ENCODE data around the gene FAM118A.
"Not testable (repeated sequence)": the region's sequence is repeated elsewhere in the genome, so short reads cannot be mapped to it uniquely, and the experiment has no call there.

Gene FAM118A

DNA sequence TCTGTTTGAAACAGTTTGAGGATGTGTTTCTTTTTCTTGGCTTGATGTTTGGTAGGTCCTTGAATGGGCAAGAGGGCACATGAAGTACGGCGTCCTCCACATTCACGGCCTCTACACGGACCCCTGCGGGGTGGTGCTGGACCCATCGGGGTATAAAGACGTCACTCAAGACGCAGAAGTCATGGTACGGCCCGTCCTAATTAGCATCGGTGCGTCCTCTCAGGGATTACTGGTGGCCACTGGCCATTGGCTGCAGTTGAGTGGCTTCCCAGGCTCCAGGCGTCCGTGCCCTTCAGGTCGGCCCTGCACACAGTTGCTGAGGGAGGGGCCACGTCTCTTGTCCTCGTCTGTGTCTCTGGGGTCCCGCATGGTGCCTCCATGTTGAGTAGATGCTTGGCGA, 20.8 kb downstream of the FAM118A start:
- DNase-seq (ENCODE audit: low spot score) = no peak

GRCh38 chr22:45331486-45331885, 21.8 kb downstream of the FAM118A start:
- DNase-seq (ENCODE audit: low spot score) = no peak

DNA sequence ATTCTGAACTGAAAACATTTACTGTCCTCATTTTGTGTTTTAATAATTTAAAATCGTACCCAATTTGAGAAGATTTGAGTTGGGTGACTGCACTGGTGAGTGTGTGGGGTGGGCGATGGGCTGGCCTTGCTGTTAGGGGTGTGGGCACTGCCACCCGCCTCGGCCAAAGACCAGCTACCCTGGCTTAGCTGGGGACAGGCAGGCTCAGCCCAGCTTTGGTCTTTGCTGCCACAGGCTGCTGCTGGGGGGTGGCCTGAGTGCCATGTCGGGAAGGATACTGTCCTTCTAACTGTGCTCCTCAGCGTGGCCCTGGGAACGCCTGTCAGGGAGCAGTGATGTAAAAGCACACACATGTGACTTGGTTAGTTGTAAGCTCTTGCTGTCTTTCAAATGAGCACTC, 22.3 kb downstream of the FAM118A start:
- no peak for DNase-seq (ENCODE audit: low spot score)

DNA sequence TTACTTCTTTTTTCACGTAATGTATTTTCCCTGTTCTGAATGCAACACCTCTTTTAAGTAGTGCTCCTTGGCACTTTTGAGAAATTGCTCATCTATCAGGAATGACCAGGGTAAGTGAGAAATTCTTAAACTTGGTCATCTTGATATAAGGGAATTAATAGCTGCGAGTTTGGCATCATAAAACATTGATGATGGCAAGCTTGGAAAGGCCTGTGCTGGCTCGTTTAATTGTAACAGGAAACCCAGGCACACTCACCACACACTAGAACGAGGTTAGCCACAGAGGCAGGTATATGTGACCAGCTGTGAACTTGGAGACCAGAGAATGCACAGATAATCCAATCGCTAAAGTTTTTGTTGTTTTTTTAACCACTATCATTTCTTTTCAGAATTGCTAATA, 24.3 kb downstream of the FAM118A start:
- no peak for DNase-seq (ENCODE audit: low spot score)

GRCh38 chr22:45334528-45334927, 24.8 kb downstream of the FAM118A start:
- no peak for DNase-seq (ENCODE audit: low spot score)

DNA sequence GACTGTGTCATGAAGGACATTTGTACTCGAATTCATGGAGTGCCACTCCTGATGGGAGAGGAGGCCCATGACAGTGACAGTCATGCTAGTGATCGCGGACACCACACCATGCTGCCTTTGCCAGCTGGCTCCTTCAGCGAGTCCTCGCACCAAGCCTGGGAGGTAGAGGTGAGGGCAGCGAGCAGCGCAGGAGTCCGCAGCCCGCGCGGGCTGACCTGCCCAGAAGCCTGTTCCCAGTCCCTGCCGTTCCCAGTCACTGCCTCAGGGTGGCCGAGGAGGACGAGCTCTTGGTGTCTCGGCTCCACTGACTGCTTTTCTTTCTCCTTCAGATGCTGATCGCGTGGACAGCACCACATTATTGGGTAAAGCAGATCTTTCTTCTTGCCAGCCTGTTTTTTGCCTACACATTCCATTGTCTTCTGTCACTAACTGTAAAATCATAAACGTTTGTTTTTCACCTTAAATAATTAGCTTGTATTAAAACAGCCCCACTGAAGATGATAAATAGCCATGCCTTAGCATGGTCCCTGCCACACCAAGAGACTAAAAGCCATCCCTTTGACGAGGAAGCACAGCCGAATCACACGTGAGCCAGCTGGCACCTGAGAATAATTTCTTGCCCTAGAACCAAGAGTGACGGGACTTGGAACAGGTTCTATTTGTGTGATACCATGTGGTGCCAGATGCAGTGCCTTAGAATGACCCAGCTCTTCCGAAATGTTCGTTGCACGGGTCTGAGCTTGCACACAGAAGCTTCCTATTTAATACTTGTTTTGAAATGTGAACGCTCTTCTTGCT, 25.5 kb downstream of the FAM118A start:
- DNase-seq (ENCODE audit: low spot score) = no peak

GRCh38 chr22:45335854-45336522, 26.3 kb downstream of the FAM118A start:
- DNase-seq (ENCODE audit: low spot score) = no peak

GRCh38 chr22:45336971-45337431, 27.3 kb downstream of the FAM118A start:
- no peak for DNase-seq (ENCODE audit: low spot score)

DNA sequence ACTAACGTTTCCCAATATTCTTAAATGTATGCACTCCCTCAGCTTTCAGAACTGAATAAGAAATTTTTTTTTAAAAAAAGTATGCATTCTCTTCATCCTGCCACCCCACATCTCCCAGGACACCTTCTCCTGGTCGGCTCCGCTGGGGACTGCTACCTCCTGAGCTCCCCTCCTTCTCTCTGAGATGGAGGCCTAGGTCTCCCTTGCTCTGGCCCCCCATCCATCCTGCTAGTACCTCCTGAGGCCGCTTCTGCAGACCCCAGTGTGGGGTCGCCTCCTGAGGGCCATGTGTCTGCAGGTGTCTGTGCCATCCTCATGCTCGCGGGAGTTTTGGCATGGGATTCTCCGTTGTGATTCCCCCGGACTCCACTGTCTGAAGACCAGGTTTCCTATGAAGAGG, 27.8 kb downstream of the FAM118A start:
- no peak for DNase-seq (ENCODE audit: low spot score)

DNA sequence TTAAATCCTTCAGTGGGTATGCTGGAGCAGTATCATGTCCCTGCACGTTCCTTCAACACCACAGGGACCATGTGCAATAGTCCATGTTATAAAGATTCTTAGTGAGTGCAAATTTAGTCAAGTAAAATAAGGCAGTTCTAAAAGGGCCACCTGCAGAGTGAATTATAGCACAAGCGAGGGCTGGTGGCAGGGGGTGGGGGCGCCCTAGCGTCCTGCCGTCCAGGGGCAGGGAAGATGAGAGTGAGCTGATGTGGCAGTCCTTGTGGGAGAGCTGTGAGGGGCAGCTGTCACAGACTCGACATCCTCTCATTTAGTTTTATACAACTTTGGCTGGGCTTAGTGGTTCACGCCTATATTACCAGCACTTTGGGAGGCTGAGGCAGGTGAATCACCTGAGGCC, 29.1 kb downstream of the FAM118A start:
- DNase-seq (ENCODE audit: low spot score) = no peak

DNA sequence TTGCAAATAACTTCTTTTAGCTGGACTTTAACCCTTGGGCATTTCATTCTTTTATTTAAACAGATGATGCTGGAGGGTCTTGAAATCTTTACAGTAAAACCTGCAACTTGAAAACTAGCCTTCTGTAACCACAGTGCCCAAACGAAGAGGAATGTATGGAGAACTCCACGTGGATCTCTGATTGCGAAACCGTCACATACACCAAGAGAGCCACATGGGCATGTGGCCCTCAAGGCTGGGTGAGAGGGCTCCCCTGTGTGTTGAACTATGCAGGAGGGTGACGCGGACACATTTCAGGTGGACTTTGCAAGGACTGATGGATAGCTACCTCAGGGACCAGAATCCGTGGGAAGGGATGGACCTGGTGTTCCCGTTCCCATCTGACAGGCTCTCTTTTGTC, 30.6 kb downstream of the FAM118A start:
- DNase-seq (ENCODE audit: low spot score) = no peak

DNA sequence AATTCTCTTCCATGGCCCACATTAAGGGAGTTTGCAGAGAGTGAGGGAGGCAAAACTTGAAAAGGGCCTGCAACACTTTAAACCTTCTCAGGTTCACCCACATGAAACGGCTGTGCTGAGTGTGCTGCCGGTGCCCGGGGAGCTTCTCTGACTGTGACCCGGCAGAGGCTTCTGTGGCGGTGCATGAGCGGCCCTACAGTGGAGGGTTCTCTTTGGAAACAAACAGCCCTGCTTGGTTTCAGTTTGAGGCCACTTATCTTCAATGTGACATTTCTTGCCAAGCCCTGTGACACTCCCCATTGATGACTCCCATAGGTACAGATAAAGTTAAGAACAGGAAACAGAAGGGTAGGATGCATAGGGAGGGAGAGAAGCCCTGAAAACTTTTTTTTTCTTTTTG, 31.8 kb downstream of the FAM118A start:
- DNase-seq (ENCODE audit: low spot score) = no peak

GRCh38 chr22:45343143-45343542, 33.4 kb downstream of the FAM118A start:
- DNase-seq (ENCODE audit: low spot score) = no peak

- DNase-seq (ENCODE audit: low spot score) = no peak
These were observed 34.6 kb downstream of the FAM118A start for GRCh38 chr22:45344334-45344733.

DNA sequence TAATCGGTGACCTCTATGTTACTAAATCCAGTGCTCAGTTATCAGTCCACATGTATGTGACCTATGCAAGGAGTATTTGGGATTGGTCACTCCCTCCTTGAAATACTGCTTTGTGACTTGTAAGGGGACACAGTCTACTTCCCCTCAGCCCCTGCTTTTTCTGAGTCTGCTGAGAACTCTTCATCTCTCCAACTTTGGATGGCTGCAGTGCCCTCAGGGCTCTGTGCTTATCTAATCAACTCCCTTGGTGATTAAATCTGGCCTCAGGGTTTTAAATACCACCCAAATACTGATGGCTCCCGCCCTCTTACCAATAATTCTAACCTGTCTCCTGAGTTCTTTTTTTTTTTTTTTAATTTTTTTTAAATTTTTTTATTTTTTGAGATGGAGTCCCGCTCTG, 40.2 kb downstream of the FAM118A start:
- DNase-seq (ENCODE audit: low spot score) = no peak

DNA sequence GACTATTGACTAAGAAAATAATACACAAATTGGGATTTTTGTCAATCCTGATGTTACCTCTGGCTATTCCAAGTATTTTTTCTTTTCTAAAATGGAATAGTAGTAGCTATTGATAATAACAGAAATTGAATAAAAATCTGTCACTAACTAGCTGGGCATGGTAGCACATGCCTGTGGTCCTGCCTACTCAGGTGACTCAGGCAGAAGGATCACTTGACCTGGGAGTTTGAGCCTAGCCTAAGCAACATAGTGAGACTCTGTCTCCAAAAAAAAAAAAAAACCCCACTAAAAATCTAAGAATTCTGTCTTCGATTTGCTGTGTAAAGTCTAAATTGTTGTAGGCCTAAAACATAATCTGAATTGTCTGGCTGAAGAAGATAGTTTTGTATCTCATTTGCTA, 42.2 kb downstream of the FAM118A start:
- DNase-seq (ENCODE audit: low spot score) = no peak

GRCh38 chr22:45352757-45353156, 43.0 kb downstream of the FAM118A start:
- DNase-seq (ENCODE audit: low spot score) = not testable (repeated sequence)

DNA sequence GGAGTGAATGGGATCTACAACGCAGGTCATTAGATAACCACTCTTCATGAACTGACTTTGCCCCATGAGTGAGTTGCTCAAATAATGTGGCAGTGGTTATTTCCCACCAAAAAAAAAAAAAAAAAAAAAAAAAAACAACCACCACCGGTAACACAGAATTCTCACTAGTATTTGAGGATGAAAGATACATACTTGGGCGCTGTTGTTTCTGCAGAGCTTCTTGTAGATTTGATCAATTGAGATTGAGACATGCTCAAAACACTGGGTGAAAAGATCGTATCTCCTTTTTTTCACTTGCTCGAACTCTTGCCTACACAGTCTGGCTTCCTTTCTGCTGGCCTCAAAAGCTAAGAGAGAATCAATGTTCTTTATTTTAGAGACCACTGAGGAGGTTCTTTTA, 44.1 kb downstream of the FAM118A start:
- DNase-seq (ENCODE audit: low spot score) = no peak

DNA sequence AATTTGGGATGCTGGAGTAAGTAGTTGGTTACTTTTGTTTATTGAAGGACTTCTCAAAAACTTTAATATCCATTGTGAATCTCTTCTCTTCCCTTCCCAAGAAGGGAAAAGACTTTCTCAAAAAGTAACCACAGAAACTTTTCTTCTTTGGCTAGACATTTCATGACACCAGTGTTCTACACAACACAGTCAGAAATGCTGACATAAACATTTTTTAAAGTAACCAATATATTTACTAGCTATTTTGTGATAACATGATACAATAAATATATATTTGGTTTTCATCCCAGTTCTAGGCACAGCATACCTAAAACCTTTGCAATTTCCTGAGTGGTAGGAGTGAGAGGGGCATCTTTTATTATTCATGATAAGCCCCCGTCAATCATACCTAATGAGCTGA, 47.8 kb downstream of the FAM118A start:
- no peak for DNase-seq (ENCODE audit: low spot score)

DNA sequence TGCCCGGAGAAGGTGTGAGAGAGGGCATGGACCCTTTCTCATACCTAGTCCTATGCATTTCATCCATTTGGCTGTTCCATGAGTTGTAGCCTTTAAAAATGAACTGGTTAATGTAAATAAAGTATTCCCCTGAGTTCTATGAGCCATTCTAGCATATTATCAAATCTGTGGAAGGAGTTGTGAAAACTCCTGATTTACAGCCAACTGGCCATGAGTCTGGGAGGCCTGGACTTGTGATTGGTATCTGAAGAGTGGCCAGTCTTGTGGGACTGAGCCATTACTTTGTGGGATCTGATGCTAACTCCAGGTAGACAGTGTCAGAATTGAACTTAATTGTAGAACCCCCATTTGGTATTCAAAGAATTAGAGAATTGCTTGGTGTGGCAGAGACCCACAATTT, 48.4 kb downstream of the FAM118A start:
- no peak for DNase-seq (ENCODE audit: low spot score)

- no peak for DNase-seq (ENCODE audit: low spot score)
These were observed 49.9 kb downstream of the FAM118A start for GRCh38 chr22:45359627-45360026.

GRCh38 chr22:45366713-45367112, 57.0 kb downstream of the FAM118A start:
- no peak for DNase-seq (ENCODE audit: low spot score)

GRCh38 chr22:45373592-45373991, 63.9 kb downstream of the FAM118A start:
- not testable (repeated sequence) for DNase-seq (ENCODE audit: low spot score)

DNA sequence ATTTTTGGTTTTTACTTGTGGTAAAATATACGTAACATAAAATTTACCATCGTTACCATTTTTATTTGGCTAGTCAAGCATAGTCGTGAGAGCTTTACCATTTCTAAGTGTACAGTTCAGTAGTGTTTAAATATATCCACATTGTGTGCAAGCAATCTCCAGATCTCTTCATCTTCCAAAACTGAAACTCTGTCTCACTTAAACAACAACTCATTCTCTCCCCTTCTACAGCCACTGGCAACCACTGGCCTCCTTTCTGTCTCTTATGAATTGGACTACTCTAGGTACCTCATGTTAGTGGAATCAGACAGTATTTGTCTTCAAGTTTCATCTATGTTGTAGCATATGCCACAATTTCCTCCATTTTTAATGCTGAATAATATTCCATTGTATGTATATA, 66.3 kb downstream of the FAM118A start:
- no peak for DNase-seq (ENCODE audit: low spot score)

Data from SW480 (cell line).